ENCODE results near the gene SERPINB10.

SERPINB10 gene

GRCh38 chr18:63878925-63879324 lies 28.8 kb upstream of the SERPINB10 start:
- Histone ChIP-seq H3K9me3 (ENCODE audit: control insufficient read depth, insufficient read depth, low read depth, low read length) (no peaks in the 10 kb centered on the region), H3K4me1 (ENCODE audit: control insufficient read depth, insufficient read depth, low read length) (peaks cover 2% of the 10 kb centered on the region; the same call in 1 of the 2 replicates), H3K4me3 (ENCODE audit: low read depth, low read length) (no peak overlapping the region), H3K36me3 (ENCODE audit: control insufficient read depth in 2 of 2, insufficient read depth in 1 of 2, low read length in 2 of 2) (no peaks in the 10 kb centered on the region), H3K27ac (ENCODE audit: extremely low read depth, low read depth, low read length) (no peak overlapping the region)
- CTCF ChIA-PET = interaction anchor here (0.6 to 0.9 kb wide), 3 partner anchors 10 to 113 kb away, joined by 3 to 4 read pairs (median 3); no protein-coding TSS in a partner anchor
- POLR2A ChIA-PET = no interaction called here
- TF ChIP-seq SP7 (tag by site-specific recombination; IDR thresholded peaks at IDR 0.05) (no peak), ZNF664 (tag by site-specific recombination; IDR thresholded peaks at IDR 0.05) (no peak), ZNF311 (tag by site-specific recombination; IDR thresholded peaks at IDR 0.05; ENCODE audit: borderline replicate concordance) (no peak), HOXA7 (CRISPR knock-in tag; IDR thresholded peaks at IDR 0.05; ENCODE audit: borderline replicate concordance) (no peak), ZXDB (tag by site-specific recombination; IDR thresholded peaks at IDR 0.05) (no peak)

GRCh38 chr18:63879709-63880108 lies 28.0 kb upstream of the SERPINB10 start:
- H3K4me3 ChIP-seq (ENCODE audit: low read depth, low read length) = no peak overlapping the region
- H3K36me3 ChIP-seq (ENCODE audit: control insufficient read depth in 2 of 2, insufficient read depth in 1 of 2, low read length in 2 of 2) = no peaks in the 10 kb centered on the region
- H3K9me3 ChIP-seq (ENCODE audit: control insufficient read depth, insufficient read depth, low read depth, low read length) = no peaks in the 10 kb centered on the region
- H3K4me1 ChIP-seq (ENCODE audit: control insufficient read depth, insufficient read depth, low read length) = peaks cover 2% of the 10 kb centered on the region; the same call in 1 of the 2 replicates
- TF ChIP-seq ZNF843 (tag by site-specific recombination; IDR thresholded peaks at IDR 0.05) (no peak), ZNF747 (tag by site-specific recombination; IDR thresholded peaks at IDR 0.05) (no peak), ELK4 (IDR thresholded peaks at IDR 0.05; ENCODE audit: borderline replicate concordance, low read depth, low read length) (no peak), ZNF362 (tag by site-specific recombination; IDR thresholded peaks at IDR 0.05) (no peak), ZNF558 (tag by site-specific recombination; IDR thresholded peaks at IDR 0.05) (no peak), ZNF521 (tag by site-specific recombination; IDR thresholded peaks at IDR 0.05) (no peak), TRIM28 (IDR thresholded peaks at IDR 0.05; ENCODE audit: borderline replicate concordance, low read length) (no peak), PRDM2 (tag by site-specific recombination; IDR thresholded peaks at IDR 0.05; ENCODE audit: borderline replicate concordance) (no peak), BCL11B (tag by site-specific recombination; IDR thresholded peaks at IDR 0.05; ENCODE audit: low read depth) (no peak)
- POLR2A ChIA-PET = no interaction called here
- CTCF ChIA-PET = interaction anchor here (0.6 to 0.8 kb wide), 2 partner anchors 32 to 56 kb away, joined by 3 to 6 read pairs; no protein-coding TSS in a partner anchor
- H3K27ac ChIP-seq (ENCODE audit: extremely low read depth, low read depth, low read length) = no peak overlapping the region

GRCh38 chr18:63881851-63882250 lies 25.9 kb upstream of the SERPINB10 start:
- Histone ChIP-seq H3K4me1 (ENCODE audit: control insufficient read depth, insufficient read depth, low read length) (peaks cover 2% of the 10 kb centered on the region; the same call in 1 of the 2 replicates), H3K9me3 (ENCODE audit: control insufficient read depth, insufficient read depth, low read depth, low read length) (no peaks in the 10 kb centered on the region), H3K4me3 (ENCODE audit: low read depth, low read length) (no peak overlapping the region), H3K27ac (ENCODE audit: extremely low read depth, low read depth, low read length) (no peak overlapping the region), H3K36me3 (ENCODE audit: control insufficient read depth in 2 of 2, insufficient read depth in 1 of 2, low read length in 2 of 2) (no peaks in the 10 kb centered on the region)
- ChIA-PET POLR2A (no interaction called here), CTCF (interaction anchor here (0.6 kb wide), 1 partner anchor 272 kb away, joined by 3 read pairs; no protein-coding TSS in a partner anchor)
- TF ChIP-seq PBX3 (CRISPR knock-in tag; IDR thresholded peaks at IDR 0.05) (no peak), ZNF544 (tag by site-specific recombination; IDR thresholded peaks at IDR 0.05) (no peak), ZBTB48 (tag by site-specific recombination; IDR thresholded peaks at IDR 0.05) (no peak), ZNF558 (tag by site-specific recombination; IDR thresholded peaks at IDR 0.05) (no peak), ZNF514 (tag by site-specific recombination; IDR thresholded peaks at IDR 0.05) (no peak), ZBTB10 (tag by site-specific recombination; IDR thresholded peaks at IDR 0.05) (no peak), ZNF2 (tag by site-specific recombination; IDR thresholded peaks at IDR 0.05) (no peak)

All from HEK293 (cell line).